Stimulated activated CD4-positive, alpha-beta T cell treated with anti-CD3 and anti-CD28 coated beads, Interleukin-1b, Interleukin-23, amount 100 ng/mL, for 4 hours (primary cell): ENCODE results near the gene CD109.
"Not testable (repeated sequence)": the region's sequence is repeated elsewhere in the genome, so short reads cannot be mapped to it uniquely, and the experiment has no call there.

Experiments used
- DNase-seq, 2 donors: peaks; one replicate each; pipeline ENCODE4 v3.0.0-alpha.2; 2020; ENCODE audit warnings: low read depth in 2 of 2

Gene CD109

GRCh38 chr6:73688351-73688750, 7.7 kb upstream of the CD109 start:
- DNase-seq, result no peak

- DNase-seq, result no peak
Measured at GRCh38 chr6:73690056-73690455, 5.9 kb upstream of the CD109 start.

- DNase-seq, result no peak
Measured at GRCh38 chr6:73691512-73691911, 4.5 kb upstream of the CD109 start.

GRCh38 chr6:73694711-73695411, 1.1 kb upstream of the CD109 start:
- no peak for DNase-seq

GRCh38 chr6:73696966-73697655, 1.1 kb downstream of the CD109 start:
- no peak for DNase-seq

GRCh38 chr6:73699676-73700459, 3.9 kb downstream of the CD109 start:
- DNase-seq, result no peak

- no peak for DNase-seq
Measured at GRCh38 chr6:73702444-73702843, 6.4 kb downstream of the CD109 start.

- no peak for DNase-seq
Measured at GRCh38 chr6:73703466-73703865, 7.5 kb downstream of the CD109 start.

- no peak for DNase-seq
Measured at GRCh38 chr6:73704260-73704659, 8.3 kb downstream of the CD109 start.

GRCh38 chr6:73704798-73705197, 8.8 kb downstream of the CD109 start:
- no peak for DNase-seq

- DNase-seq, result no peak
Measured at GRCh38 chr6:73706971-73707370, 11.0 kb downstream of the CD109 start.

- no peak for DNase-seq
Measured at GRCh38 chr6:73710470-73710869, 14.5 kb downstream of the CD109 start.

GRCh38 chr6:73710948-73711347, 14.9 kb downstream of the CD109 start:
- no peak for DNase-seq

GRCh38 chr6:73712535-73713173, 16.7 kb downstream of the CD109 start:
- DNase-seq, result no peak

- no peak for DNase-seq
Measured at GRCh38 chr6:73713426-73714147, 17.6 kb downstream of the CD109 start.

GRCh38 chr6:73715111-73715508, 19.1 kb downstream of the CD109 start:
- not testable (repeated sequence) for DNase-seq

- DNase-seq, result no peak
Measured at GRCh38 chr6:73719046-73719445, 23.0 kb downstream of the CD109 start.

- no peak for DNase-seq
Measured at GRCh38 chr6:73722318-73723060, 26.5 kb downstream of the CD109 start.

GRCh38 chr6:73723480-73723879, 27.5 kb downstream of the CD109 start:
- DNase-seq, result not testable (repeated sequence)

- DNase-seq, result no peak
Measured at GRCh38 chr6:73724389-73724788, 28.4 kb downstream of the CD109 start.

- not testable (repeated sequence) for DNase-seq
Measured at GRCh38 chr6:73725192-73725591, 29.2 kb downstream of the CD109 start.
